ENCODE results near the gene AOX1. TPM values are rescaled to one million over a fixed set of nuclear protein-coding genes. Genes with fewer than 3 reads are reported as not detected.

AOX1 gene
- total RNA-seq, 1 experiment from 2014 or later: 3.5 TPM

DNA sequence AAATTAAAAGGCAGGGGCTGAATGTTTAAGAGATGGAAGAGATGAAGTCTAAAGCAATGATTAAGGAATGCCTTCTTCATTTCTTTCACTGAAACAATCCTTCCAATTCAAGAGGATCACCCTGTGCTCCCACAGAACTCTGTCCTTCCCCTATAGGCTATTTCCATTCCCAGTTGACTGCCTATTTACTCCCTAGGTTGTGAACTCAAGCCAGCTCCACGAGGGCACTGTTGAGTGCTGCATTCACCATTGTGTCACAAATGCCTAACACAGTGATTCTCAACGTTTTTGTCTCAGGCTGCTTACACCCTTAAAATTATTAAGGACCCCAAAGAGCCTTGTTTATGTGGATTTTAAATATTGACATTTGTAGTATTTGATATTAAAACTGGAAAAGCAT, 112.4 kb downstream of the AOX1 start:
- no peaks in the 10 kb centered on the region for H3K4me1 ChIP-seq (ENCODE audit: insufficient read depth, low read length)
- no peak overlapping the region for H4K91ac ChIP-seq (ENCODE audit: insufficient read length, low read depth, low read length)
- no peak overlapping the region for H3T11ph ChIP-seq (ENCODE audit: low read length)
- no peaks in the 10 kb centered on the region for H4K20me1 ChIP-seq (ENCODE audit: control insufficient read depth, insufficient read depth, insufficient read length)
- Mint-ChIP-seq H3K27me3 (ENCODE audit: low read depth) (no peaks in the 10 kb centered on the region), H3K36me3 (ENCODE audit: insufficient read depth in 1 of 3, low read depth in 3 of 3) (no peaks in the 10 kb centered on the region), H3K4me3 (no peak overlapping the region), H3K27ac (no peak overlapping the region; a peak in 1 of 7 replicates), H3K4me1 (peaks cover 2 to 8% of the 10 kb centered on the region in 2 experiments; a peak in 3 of 4 replicates), H3K9me3 (no peaks in the 10 kb centered on the region)
- WGBS (ENCODE audit: extremely low coverage, insufficient read length, low lambda C conversion rate): no CpG with 5 or more reads among the region's 2 CpGs
- no peak overlapping the region for H4K5ac ChIP-seq (ENCODE audit: insufficient read length, low read depth, low read length)
- H2BK120ac ChIP-seq (ENCODE audit: low read depth, low read length, poor library complexity, severe bottlenecking): no peak overlapping the region
- H3K23me2 ChIP-seq (ENCODE audit: insufficient read length, low read depth, low read length, poor library complexity, severe bottlenecking): no peaks in the 10 kb centered on the region
- H3K9me3 ChIP-seq (ENCODE audit: control insufficient read depth, low read depth, low read length): no peaks in the 10 kb centered on the region
- TF ChIP-seq, protein P1, sequence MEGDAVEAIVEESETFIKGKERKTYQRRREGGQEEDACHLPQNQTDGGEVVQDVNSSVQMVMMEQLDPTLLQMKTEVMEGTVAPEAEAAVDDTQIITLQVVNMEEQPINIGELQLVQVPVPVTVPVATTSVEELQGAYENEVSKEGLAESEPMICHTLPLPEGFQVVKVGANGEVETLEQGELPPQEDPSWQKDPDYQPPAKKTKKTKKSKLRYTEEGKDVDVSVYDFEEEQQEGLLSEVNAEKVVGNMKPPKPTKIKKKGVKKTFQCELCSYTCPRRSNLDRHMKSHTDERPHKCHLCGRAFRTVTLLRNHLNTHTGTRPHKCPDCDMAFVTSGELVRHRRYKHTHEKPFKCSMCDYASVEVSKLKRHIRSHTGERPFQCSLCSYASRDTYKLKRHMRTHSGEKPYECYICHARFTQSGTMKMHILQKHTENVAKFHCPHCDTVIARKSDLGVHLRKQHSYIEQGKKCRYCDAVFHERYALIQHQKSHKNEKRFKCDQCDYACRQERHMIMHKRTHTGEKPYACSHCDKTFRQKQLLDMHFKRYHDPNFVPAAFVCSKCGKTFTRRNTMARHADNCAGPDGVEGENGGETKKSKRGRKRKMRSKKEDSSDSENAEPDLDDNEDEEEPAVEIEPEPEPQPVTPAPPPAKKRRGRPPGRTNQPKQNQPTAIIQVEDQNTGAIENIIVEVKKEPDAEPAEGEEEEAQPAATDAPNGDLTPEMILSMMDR (conservative IDR thresholded peaks at IDR 0.05): no peak
- no peak overlapping the region for H4K8ac ChIP-seq (replicated peaks; ENCODE audit: insufficient read length, low read depth, low read length)
- no peaks in the 10 kb centered on the region for H3K79me1 ChIP-seq (ENCODE audit: insufficient read depth, low read depth, low read length, poor library complexity, severe bottlenecking)
- no peak overlapping the region for H2BK20ac ChIP-seq (ENCODE audit: low read depth, low read length, poor library complexity, severe bottlenecking)
- H3K18ac ChIP-seq (ENCODE audit: insufficient read length, low read depth, low read length): no peak overlapping the region
- H3K27ac ChIP-seq (ENCODE audit: insufficient read length, low read depth, low read length): no peak overlapping the region
- no peak overlapping the region for H2BK5ac ChIP-seq (ENCODE audit: insufficient read length, low read length)
- no peak for DNase-seq
- H3K27me3 ChIP-seq (ENCODE audit: insufficient read depth, low read length): no peaks in the 10 kb centered on the region
- H3K4ac ChIP-seq (ENCODE audit: low read depth, low read length): no peak overlapping the region
- no peak overlapping the region for H2BK12ac ChIP-seq (ENCODE audit: insufficient read length, low read depth, low read length)
- no peak overlapping the region for H3K4me2 ChIP-seq (ENCODE audit: insufficient read depth, insufficient read length, low read length)
- H3K79me2 ChIP-seq (ENCODE audit: insufficient read depth, low read length): no peaks in the 10 kb centered on the region
- no peak overlapping the region for H3K56ac ChIP-seq (ENCODE audit: insufficient read length, low read depth, low read length)
- no peak overlapping the region for H2BK15ac ChIP-seq (ENCODE audit: low read depth, low read length)
- H2AK5ac ChIP-seq (ENCODE audit: insufficient read length, low read length): no peak overlapping the region
- H3K23ac ChIP-seq (ENCODE audit: insufficient read length, low read depth, low read length): no peak overlapping the region
- H3K9ac ChIP-seq (ENCODE audit: extremely low read depth, insufficient read length, low read length): no peak overlapping the region
- no peak overlapping the region for H3K14ac ChIP-seq (ENCODE audit: insufficient read depth, low read length)
- no peak overlapping the region for H2AFZ ChIP-seq (ENCODE audit: low read length)

Measured in H9 (cell line).